ENCODE measurements around the gene JMJD8.

JMJD8 gene

DNA sequence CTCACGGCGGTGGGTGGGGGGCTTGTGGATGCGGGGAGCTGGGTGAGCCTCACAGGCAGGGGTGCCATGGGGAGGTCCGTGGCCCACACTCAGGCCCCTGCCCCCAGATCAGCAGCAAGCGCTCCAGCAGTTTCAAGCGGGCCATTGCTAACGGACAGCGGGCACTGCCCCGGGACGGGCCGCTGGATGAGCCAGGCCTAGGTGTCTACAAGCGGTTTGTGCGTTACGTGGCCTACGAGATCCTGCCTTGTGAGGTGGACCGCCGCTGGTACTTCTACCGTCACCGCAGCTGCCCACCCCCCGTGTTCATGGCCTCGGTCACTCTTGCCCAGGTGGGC lies 7.6 kb downstream of the JMJD8 start:
- no peak for TF ChIP-seq TAF1 (IDR thresholded peaks at IDR 0.05; ENCODE audit: borderline replicate concordance, insufficient read depth, low read length)
- TF ChIP-seq SIN3A (IDR thresholded peaks at IDR 0.05; ENCODE audit: borderline replicate concordance, insufficient read depth, low read length): no peak
- TF ChIP-seq, protein P1, sequence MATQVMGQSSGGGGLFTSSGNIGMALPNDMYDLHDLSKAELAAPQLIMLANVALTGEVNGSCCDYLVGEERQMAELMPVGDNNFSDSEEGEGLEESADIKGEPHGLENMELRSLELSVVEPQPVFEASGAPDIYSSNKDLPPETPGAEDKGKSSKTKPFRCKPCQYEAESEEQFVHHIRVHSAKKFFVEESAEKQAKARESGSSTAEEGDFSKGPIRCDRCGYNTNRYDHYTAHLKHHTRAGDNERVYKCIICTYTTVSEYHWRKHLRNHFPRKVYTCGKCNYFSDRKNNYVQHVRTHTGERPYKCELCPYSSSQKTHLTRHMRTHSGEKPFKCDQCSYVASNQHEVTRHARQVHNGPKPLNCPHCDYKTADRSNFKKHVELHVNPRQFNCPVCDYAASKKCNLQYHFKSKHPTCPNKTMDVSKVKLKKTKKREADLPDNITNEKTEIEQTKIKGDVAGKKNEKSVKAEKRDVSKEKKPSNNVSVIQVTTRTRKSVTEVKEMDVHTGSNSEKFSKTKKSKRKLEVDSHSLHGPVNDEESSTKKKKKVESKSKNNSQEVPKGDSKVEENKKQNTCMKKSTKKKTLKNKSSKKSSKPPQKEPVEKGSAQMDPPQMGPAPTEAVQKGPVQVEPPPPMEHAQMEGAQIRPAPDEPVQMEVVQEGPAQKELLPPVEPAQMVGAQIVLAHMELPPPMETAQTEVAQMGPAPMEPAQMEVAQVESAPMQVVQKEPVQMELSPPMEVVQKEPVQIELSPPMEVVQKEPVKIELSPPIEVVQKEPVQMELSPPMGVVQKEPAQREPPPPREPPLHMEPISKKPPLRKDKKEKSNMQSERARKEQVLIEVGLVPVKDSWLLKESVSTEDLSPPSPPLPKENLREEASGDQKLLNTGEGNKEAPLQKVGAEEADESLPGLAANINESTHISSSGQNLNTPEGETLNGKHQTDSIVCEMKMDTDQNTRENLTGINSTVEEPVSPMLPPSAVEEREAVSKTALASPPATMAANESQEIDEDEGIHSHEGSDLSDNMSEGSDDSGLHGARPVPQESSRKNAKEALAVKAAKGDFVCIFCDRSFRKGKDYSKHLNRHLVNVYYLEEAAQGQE (IDR thresholded peaks at IDR 0.05; ENCODE audit: insufficient read depth in 1 of 2, low read depth in 2 of 2, low read length in 2 of 2): no peak
- no peak for TF ChIP-seq POLR2AphosphoS5 (IDR thresholded peaks at IDR 0.05; ENCODE audit: low read depth, low read length)
- no peak for TF ChIP-seq FOXP2 (optimal IDR thresholded peaks at IDR 0.05; ENCODE audit: borderline replicate concordance, extremely low read depth, extremely low read length, insufficient read depth)

DNA sequence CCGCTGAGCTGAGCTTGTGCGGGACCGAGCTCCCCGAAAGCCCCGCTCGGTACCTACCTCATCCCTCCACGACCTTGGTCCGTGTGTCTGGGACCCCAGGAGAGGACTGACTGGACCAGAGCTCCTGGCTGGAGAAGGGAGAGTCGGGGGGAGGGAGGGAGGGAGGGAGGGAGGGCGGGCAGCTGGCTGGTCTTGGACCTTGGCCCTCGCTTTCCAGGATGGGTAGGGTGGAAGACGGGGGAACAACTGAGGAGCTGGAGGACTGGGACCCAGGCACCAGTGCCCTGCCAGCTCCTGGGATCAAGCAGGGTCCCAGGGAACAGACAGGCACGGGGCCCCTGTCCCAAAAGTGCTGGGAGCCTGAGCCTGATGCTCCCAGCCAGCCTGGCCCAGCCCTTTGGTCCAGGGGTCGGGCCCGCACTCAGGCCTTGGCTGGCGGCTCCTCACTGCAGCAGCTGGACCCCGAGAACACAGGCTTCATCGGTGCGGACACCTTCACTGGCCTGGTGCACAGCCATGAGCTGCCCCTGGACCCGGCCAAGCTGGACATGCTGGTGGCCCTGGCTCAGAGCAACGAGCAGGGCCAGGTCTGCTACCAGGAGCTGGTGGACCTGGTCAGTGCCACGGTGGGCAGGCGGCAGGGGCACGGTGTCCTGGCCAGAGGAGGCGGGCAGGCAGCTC lies 8.1 kb downstream of the JMJD8 start:
- TF ChIP-seq TAF1 (IDR thresholded peaks at IDR 0.05; ENCODE audit: borderline replicate concordance, insufficient read depth, low read length) (no peak), SIN3A (IDR thresholded peaks at IDR 0.05; ENCODE audit: borderline replicate concordance, insufficient read depth, low read length) (no peak)

DNA sequence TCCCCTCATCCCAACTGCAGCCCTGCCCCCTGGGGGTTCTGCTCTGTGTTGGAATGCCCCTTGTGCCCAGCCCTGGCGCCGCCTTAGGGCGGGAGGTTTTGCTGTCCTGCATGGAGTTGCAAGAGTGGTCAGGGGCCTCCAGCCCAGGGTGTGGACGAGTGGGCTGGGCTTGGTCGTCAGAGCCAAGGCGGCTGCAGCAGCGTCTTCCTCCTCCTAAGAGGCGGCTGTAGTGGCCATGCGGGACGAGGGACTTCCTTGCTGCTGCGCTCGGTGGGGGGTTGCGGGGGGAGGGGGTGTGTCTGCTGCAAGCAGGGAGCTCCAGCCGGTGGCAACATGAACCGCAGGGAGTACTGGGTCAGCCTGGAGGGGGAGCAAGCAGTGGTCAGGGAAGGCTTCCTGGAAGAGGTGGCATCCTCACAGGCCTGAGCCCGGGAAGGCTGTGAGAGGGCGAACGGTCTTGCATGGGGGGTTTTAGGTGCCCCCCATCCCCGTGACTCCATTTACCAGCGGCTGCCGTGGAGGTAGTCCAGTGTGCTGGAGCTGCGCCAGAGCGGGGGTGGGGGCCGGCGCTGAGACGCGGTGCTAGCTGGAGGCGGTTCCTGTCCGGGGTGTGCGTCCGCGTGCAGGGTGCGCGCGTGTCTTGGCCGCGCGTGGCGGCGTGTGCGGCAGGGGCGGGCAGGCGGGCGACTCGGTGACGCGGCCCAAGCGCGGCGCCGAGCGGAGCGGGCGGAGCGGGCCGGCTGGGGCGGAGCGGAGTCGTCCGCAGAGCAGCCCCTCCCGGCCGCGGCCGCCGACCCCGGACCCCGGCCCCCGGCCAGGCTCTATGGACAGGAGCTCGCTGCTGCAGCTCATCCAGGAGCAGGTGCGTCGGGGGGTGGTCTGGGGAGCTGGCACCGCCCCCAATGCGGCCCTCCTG lies 8.9 kb downstream of the JMJD8 start, which contains the start of gene RHBDL1:
TSS of gene RHBDL1 (plus strand) at position 704 of the 916 bp plus-strand sequence. CDS start at position 824, 120 bp downstream.
- TF ChIP-seq TAF1 (IDR thresholded peaks at IDR 0.05; ENCODE audit: borderline replicate concordance, insufficient read depth, low read length): no peak
- no peak; the same call in 1 of the 2 replicates for TF ChIP-seq POLR2AphosphoS5 (IDR thresholded peaks at IDR 0.05; ENCODE audit: low read depth, low read length)
- TF ChIP-seq SIN3A (IDR thresholded peaks at IDR 0.05; ENCODE audit: borderline replicate concordance, insufficient read depth, low read length): no peak
- TF ChIP-seq, protein P1 (IDR thresholded peaks at IDR 0.05; ENCODE audit: insufficient read depth in 1 of 2, low read depth in 2 of 2, low read length in 2 of 2): no peak
- no peak for TF ChIP-seq FOXP2 (optimal IDR thresholded peaks at IDR 0.05; ENCODE audit: borderline replicate concordance, extremely low read depth, extremely low read length, insufficient read depth)

DNA sequence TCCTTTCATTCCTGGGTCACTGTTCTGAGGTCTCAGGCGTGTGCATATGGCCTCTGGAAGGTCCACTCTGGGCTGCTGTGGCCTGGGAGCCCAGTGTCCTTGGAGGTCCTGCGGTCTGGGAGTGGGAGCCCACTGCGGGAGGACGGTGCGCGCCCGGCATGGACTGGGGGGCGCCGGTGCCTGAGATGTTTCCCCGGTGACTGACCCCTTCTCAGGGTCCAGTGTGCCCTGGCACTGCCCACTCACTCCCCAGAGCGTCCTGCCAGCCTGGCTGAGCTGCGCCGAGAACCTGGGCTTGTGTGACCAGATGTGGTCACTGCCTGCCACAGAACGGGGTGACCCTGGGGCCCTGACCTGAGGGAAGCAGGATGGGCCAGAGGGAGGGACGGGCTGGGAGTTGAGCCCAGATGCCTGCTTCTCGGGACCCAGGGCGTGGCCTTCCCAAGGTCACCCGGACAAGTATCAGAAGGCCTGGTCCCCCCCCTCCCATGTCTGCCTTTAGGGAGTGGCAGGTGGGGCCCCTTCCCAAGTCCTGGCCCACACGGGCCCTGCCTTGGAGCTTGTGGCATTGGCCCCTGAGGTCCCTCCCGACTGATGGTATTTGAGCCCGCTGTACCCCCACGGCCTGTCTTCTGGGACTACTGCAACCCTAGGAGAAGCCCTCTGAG lies 9.8 kb downstream of the JMJD8 start:
- TF ChIP-seq POLR2AphosphoS5 (IDR thresholded peaks at IDR 0.05; ENCODE audit: low read depth, low read length): no peak
- no peak for TF ChIP-seq TAF1 (IDR thresholded peaks at IDR 0.05; ENCODE audit: borderline replicate concordance, insufficient read depth, low read length)
- TF ChIP-seq FOXP2 (optimal IDR thresholded peaks at IDR 0.05; ENCODE audit: borderline replicate concordance, extremely low read depth, extremely low read length, insufficient read depth): no peak
- TF ChIP-seq, protein P1 (IDR thresholded peaks at IDR 0.05; ENCODE audit: insufficient read depth in 1 of 2, low read depth in 2 of 2, low read length in 2 of 2): no peak

DNA sequence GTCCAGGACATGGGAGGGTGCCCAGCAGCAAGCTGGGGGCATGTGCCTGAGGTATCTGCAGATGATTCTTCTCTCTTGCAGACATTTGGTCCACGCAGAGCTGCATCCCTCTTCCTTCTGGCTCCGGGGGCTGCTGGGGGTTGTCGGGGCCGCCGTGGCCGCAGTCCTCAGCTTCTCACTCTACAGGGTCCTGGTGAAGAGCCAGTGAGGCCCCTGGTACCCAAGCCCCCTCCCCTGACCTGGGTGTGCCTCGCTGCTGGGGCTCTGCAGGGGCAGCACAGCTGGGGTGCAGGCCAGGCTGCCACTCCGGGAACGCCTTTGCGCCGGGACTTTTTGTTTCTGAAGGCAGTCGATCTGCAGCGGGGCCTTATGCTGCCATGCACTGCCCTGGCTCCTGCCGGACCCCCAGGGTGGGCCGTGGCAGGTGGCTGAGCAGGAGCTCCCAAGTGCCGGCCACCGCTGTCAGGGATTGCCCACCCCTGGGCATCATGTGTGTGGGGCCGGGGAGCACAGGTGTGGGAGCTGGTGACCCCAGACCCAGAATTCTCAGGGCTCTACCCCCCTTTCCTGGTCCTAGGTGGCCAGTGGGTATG lies 10.6 kb downstream of the JMJD8 start:
- TF ChIP-seq SIN3A (IDR thresholded peaks at IDR 0.05; ENCODE audit: borderline replicate concordance, insufficient read depth, low read length) (no peak), FOXP2 (optimal IDR thresholded peaks at IDR 0.05; ENCODE audit: borderline replicate concordance, extremely low read depth, extremely low read length, insufficient read depth) (no peak), POLR2AphosphoS5 (IDR thresholded peaks at IDR 0.05; ENCODE audit: low read depth, low read length) (no peak), TAF1 (IDR thresholded peaks at IDR 0.05; ENCODE audit: borderline replicate concordance, insufficient read depth, low read length) (no peak)
- TF ChIP-seq, protein P1 (IDR thresholded peaks at IDR 0.05; ENCODE audit: insufficient read depth in 1 of 2, low read depth in 2 of 2, low read length in 2 of 2): no peak

All from PFSK-1 (cell line).